ENCODE measurements around the gene RFX5. TPM values are rescaled to one million over a fixed set of nuclear protein-coding genes. Genes with fewer than 3 reads are reported as not detected.

RFX5 gene
- total RNA-seq, 4 donors from 2014 or later = 22.9 to 66.4 (median 34.1) TPM

- intact Hi-C loops (cut with DNase I; ENCODE audit: low total_unique reads) = no loop called here
- peak; percentile 92 to 97 for DNase-seq
- H3K36me3 ChIP-seq = no peaks in the 10 kb centered on the region
- peak; percentile 46 to 79 for TF ChIP-seq POLR2A (IDR thresholded peaks at IDR 0.05)
- TF ChIP-seq CTCF (IDR thresholded peaks at IDR 0.05) = peak in 3 of 4 experiments; percentile 7 to 18 (median 12)
- H3K4me3 ChIP-seq = peak within 1 kb of the TSS; percentile 61 to 62
- H3K9me3 ChIP-seq = no peaks in the 10 kb centered on the region
- no peaks in the 10 kb centered on the region for H3K27me3 ChIP-seq
- peaks cover 0 to 4% of the 10 kb centered on the region in 2 donors for H3K4me1 ChIP-seq
- H3K27ac ChIP-seq = peak within 1 kb of the TSS; percentile 91 to 94
Observed at GRCh38 chr1:151327223-151327902, 19.7 kb downstream of the RFX5 start, which contains the start of gene PI4KB. PI4KB (minus strand) TSS chr1:151327416; CDS start chr1:151316481, 10,935 bp downstream.

GRCh38 chr1:151326619-151327222 is 20.3 kb downstream of the RFX5 start:
- peak; percentile 60 to 61 for DNase-seq
- H3K4me1 ChIP-seq = peaks cover 0 to 4% of the 10 kb centered on the region in 2 donors
- H3K27ac ChIP-seq = peak overlapping the region; percentile 91 to 94
- TF ChIP-seq POLR2A (IDR thresholded peaks at IDR 0.05) (no peak), CTCF (IDR thresholded peaks at IDR 0.05) (no peak)
- intact Hi-C loops (cut with DNase I; ENCODE audit: low total_unique reads) = no loop called here
- peak overlapping the region; percentile 61 to 62 for H3K4me3 ChIP-seq
- no peaks in the 10 kb centered on the region for H3K9me3 ChIP-seq
- no peaks in the 10 kb centered on the region for H3K27me3 ChIP-seq
- H3K36me3 ChIP-seq = no peaks in the 10 kb centered on the region

- intact Hi-C loops (cut with DNase I; ENCODE audit: low total_unique reads) = no loop called here
- TF ChIP-seq POLR2A (IDR thresholded peaks at IDR 0.05) (no peak), CTCF (IDR thresholded peaks at IDR 0.05) (no peak)
- H3K9me3 ChIP-seq = no peaks in the 10 kb centered on the region
- DNase-seq = no peak
- no peaks in the 10 kb centered on the region for H3K36me3 ChIP-seq
- H3K4me1 ChIP-seq = peaks cover 0 to 4% of the 10 kb centered on the region in 2 donors
- H3K27ac ChIP-seq = peak overlapping the region; percentile 91 to 94
- H3K4me3 ChIP-seq = peak overlapping the region; percentile 61 to 62
- no peaks in the 10 kb centered on the region for H3K27me3 ChIP-seq
Observed at GRCh38 chr1:151325646-151326429, 21.2 kb downstream of the RFX5 start.

DNA sequence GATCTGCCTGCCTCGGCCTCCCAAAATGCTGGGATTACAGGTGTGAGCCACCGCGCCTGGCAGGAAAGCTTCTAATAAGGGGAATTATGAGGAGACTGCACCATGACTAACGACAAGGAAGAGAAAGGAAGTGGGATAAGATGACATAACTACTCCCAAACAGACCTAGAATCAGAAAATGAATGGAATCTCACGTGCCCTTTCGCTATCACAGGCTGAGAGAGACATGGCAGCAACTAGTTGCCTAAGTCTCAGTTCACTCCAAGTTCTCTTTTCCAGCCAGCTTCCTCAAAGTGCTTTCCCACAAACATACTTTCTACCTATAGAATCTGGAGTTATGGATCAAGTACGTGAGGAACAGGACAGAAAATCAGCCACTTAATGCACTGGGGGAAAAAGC is 21.8 kb downstream of the RFX5 start:
- peaks cover 0 to 4% of the 10 kb centered on the region in 2 donors for H3K4me1 ChIP-seq
- intact Hi-C loops (cut with DNase I; ENCODE audit: low total_unique reads) = no loop called here
- H3K4me3 ChIP-seq = no peak overlapping the region

More for the DNA sequence above, 21.8 kb downstream of the RFX5 start:
- no peaks in the 10 kb centered on the region for H3K9me3 ChIP-seq
- H3K27ac ChIP-seq = peak overlapping the region in 1 of 2 donors; percentile 8
- no peaks in the 10 kb centered on the region for H3K36me3 ChIP-seq
- TF ChIP-seq CTCF (IDR thresholded peaks at IDR 0.05) (no peak), POLR2A (IDR thresholded peaks at IDR 0.05) (no peak)
- H3K27me3 ChIP-seq = no peaks in the 10 kb centered on the region
- DNase-seq = no peak

Measured in uterus (tissue), 4 donors.